MM.1S (cell line): ENCODE results near the gene KLHL35.
A peak's percentile ranks its signal among the peaks of the same experiment; 100 is the strongest.

Experiments used
- DNase-seq: peaks from one replicate; pipeline ENCODE4 v3.0.0-alpha.2; 2015
- H2AFZ ChIP-seq: fragments of 300-600 bp; sonication (generic); 2 replicates; pipeline ENCODE4 v1.6.0; 2016; ENCODE audit warnings: antibody characterized with exemption, low read length
- H3F3A ChIP-seq: fragments of 300-600 bp; sonication (generic); 2 replicates; pipeline ENCODE4 v1.6.1; 2016; ENCODE audit warnings: mild to moderate bottlenecking, antibody characterized with exemption, low read length, moderate library complexity, mixed read lengths; ENCODE audit not compliant: insufficient read depth
- H3K27ac ChIP-seq: fragments of 300-600 bp; sonication (generic); 2 replicates; pipeline ENCODE4 v1.5.1; 2016; ENCODE audit warnings: mild to moderate bottlenecking, low read length
- H3K27me3 ChIP-seq: fragments of 300-600 bp; sonication (generic); replicated peaks from 2 replicates; pipeline ENCODE4 v1.6.0; 2016; ENCODE audit warnings: low read length; ENCODE audit not compliant: insufficient read depth
- H3K36me3 ChIP-seq: fragments of 300-600 bp; sonication (generic); replicated peaks from 2 replicates; pipeline ENCODE4 v1.6.1; 2016; ENCODE audit warnings: mild to moderate bottlenecking, low read length, mixed read lengths; ENCODE audit not compliant: insufficient read depth
- H3K4me1 ChIP-seq: fragments of 300-600 bp; sonication (generic); 2 replicates; pipeline ENCODE4 v1.6.1; 2016; ENCODE audit warnings: low read length, mixed read lengths
- H3K4me2 ChIP-seq: fragments of 300-600 bp; sonication (generic); 2 replicates; pipeline ENCODE4 v1.6.0; 2016; ENCODE audit warnings: low read depth, low read length
- H3K4me3 ChIP-seq: fragments of 300-600 bp; sonication (generic); 2 replicates; pipeline ENCODE4 v1.5.1; 2016; ENCODE audit warnings: low read length, mixed read lengths
- H3K79me2 ChIP-seq: fragments of 300-600 bp; sonication (generic); 2 replicates; pipeline ENCODE4 v1.6.1; 2016; ENCODE audit warnings: mixed run types, low read length, mixed read lengths
- H3K9ac ChIP-seq: fragments of 300-600 bp; sonication (generic); 2 replicates; pipeline ENCODE4 v1.6.1; 2016; ENCODE audit warnings: low read length, mixed read lengths
- H3K9me2 ChIP-seq: fragments of 300-600 bp; sonication (generic); replicated peaks from 2 replicates; pipeline ENCODE4 v1.6.1; 2016; ENCODE audit warnings: mild to moderate bottlenecking, low read length, mixed read lengths; ENCODE audit not compliant: insufficient read depth
- H3K9me3 ChIP-seq: fragments of 300-600 bp; sonication (generic); replicated peaks from 2 replicates; pipeline ENCODE4 v1.6.1; 2016; ENCODE audit warnings: mild to moderate bottlenecking, low read length, mixed read lengths; ENCODE audit not compliant: insufficient read depth
- H4K20me1 ChIP-seq: fragments of 300-600 bp; sonication (generic); 2 replicates; pipeline ENCODE4 v1.6.1; 2016; ENCODE audit warnings: mild to moderate bottlenecking, low read length, moderate library complexity, mixed read lengths; ENCODE audit not compliant: insufficient read depth
- CTCF ChIP-seq: fragments of 300-600 bp; sonication (generic); IDR thresholded peaks from 2 replicates; pipeline ENCODE4 v1.5.1; 2016; ENCODE audit warnings: antibody characterized with exemption, low read length, mixed read lengths
- EZH2 ChIP-seq: fragments of 300-600 bp; sonication (generic); optimal IDR thresholded peaks from 2 replicates; pipeline ENCODE3; 2017; ENCODE audit warnings: low read depth, mild to moderate bottlenecking, antibody characterized with exemption, low read length, mixed read lengths
- EZH2phosphoT487 ChIP-seq: fragments of 300-600 bp; sonication (generic); IDR thresholded peaks from 2 replicates; pipeline ENCODE4 v1.6.1; 2018; ENCODE audit warnings: antibody characterized with exemption, low read length

The KLHL35 gene

DNA sequence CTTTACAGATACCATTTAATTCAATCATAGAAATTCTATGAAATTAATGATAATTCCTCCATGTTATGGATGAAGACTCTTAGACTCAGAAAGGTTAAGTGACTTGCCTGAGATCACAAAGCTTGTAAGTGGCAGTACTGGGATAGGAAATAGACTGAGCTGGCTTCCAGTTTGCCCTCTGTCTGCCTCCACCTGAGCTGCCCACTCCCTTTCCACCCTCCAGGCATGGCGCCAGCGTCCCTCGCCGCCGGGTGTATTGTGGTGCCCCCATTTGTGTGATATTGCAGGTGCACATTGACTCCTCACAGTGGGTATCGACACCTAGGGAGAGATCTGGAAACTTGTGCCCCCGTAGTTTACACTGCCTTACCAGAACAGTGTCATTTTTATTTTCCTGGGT is 43.1 kb downstream of the KLHL35 start:
- peaks cover 20% of the 10 kb centered on the region for H3K27me3 ChIP-seq
- H2AFZ ChIP-seq, result no peak overlapping the region
- H4K20me1 ChIP-seq, result no peaks in the 10 kb centered on the region
- no peak overlapping the region for H3K4me2 ChIP-seq
- no peaks in the 10 kb centered on the region for H3K9me2 ChIP-seq
- H3K79me2 ChIP-seq, result no peaks in the 10 kb centered on the region
- no peak overlapping the region for H3K9ac ChIP-seq
- no peak for DNase-seq
- H3F3A ChIP-seq, result no peaks in the 10 kb centered on the region
- H3K27ac ChIP-seq, result no peak overlapping the region
- H3K4me3 ChIP-seq, result no peak overlapping the region
- H3K36me3 ChIP-seq, result no peaks in the 10 kb centered on the region
- H3K4me1 ChIP-seq, result peaks cover 4% of the 10 kb centered on the region
- no peaks in the 10 kb centered on the region for H3K9me3 ChIP-seq
- no peak for TF ChIP-seq CTCF
- no peak for TF ChIP-seq EZH2phosphoT487
- no peak for TF ChIP-seq EZH2

- Histone ChIP-seq H3K9ac (no peak overlapping the region), H3K4me3 (peak overlapping the region; percentile 10; the same call in 1 of the 2 replicates), H3K9me2 (no peaks in the 10 kb centered on the region), H4K20me1 (no peaks in the 10 kb centered on the region), H3F3A (no peaks in the 10 kb centered on the region), H3K36me3 (no peaks in the 10 kb centered on the region), H3K27ac (no peak overlapping the region), H3K9me3 (no peaks in the 10 kb centered on the region), H3K79me2 (no peaks in the 10 kb centered on the region), H3K27me3 (peaks cover 20% of the 10 kb centered on the region), H3K4me1 (peaks cover 4% of the 10 kb centered on the region), H2AFZ (0 out of 2 replicates have a peak overlapping the region, but pooled peaks have one; percentile 15), H3K4me2 (peak overlapping the region; percentile 33; the same call in 1 of the 2 replicates)
- no peak for TF ChIP-seq CTCF
- TF ChIP-seq EZH2, result no peak
- no peak for TF ChIP-seq EZH2phosphoT487
- no peak for DNase-seq
Measured at GRCh38 chr11:75389276-75389605, 43.8 kb downstream of the KLHL35 start.

DNA sequence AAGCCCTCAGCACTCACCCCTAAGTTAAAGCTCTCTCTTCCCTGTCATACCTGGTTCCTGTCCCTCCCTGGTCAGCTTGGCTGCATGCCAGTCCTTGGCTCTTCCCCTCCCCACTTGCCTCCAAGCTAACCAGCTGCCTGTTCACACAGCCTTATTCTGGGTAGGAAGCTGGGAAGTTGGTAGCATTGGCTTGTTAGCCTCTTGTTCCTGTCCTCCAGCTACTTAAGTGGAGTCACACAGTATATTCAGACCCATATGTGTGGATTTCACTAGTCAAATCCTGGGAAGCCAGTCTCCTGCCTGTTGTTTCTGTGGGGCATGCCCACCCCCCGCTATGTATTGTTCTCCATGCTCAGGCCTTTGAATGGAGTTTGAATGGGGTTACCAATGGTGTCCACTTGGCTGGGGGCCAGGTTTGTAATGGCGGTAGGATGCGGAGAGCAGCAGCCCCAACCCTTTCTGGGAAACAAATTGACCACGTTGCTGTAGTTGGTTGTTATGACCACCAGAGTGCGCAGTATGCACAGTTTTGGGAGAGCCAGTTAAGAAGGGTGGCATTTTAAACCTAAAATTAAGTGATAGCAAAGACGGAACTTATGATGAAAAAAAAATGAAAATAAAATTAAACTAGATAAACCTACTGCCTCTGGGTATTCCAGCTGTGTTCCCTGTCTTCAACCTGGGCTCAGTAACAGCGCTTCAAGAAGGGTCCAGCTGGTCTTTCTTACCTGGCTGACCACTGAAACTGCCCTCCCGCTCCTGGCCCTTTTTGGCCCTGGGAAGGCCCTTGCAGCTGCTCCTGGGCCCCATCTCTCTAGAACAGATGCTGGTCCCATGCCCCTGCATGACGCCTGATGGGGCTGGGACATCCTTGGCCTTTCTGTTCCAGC is 44.4 kb downstream of the KLHL35 start:
- peak overlapping the region; percentile 15 for H2AFZ ChIP-seq
- no peaks in the 10 kb centered on the region for H3K9me2 ChIP-seq
- peaks cover 4% of the 10 kb centered on the region for H3K4me1 ChIP-seq
- H3F3A ChIP-seq, result no peaks in the 10 kb centered on the region
- no peaks in the 10 kb centered on the region for H3K36me3 ChIP-seq
- H4K20me1 ChIP-seq, result no peaks in the 10 kb centered on the region
- peaks cover 20% of the 10 kb centered on the region for H3K27me3 ChIP-seq
- TF ChIP-seq EZH2phosphoT487 (no peak), CTCF (peak; percentile 82)
- H3K4me2 ChIP-seq, result peak overlapping the region; percentile 33; the same call in 1 of the 2 replicates
- no peak overlapping the region for H3K9ac ChIP-seq
- peak; percentile 68 for DNase-seq
- H3K79me2 ChIP-seq, result no peaks in the 10 kb centered on the region
- H3K9me3 ChIP-seq, result no peaks in the 10 kb centered on the region
- no peak overlapping the region for H3K27ac ChIP-seq
- peak overlapping the region; percentile 10; the same call in 1 of the 2 replicates for H3K4me3 ChIP-seq
